HepG2 (cell line): Measurements from ENCODE around the gene SEMA5B. TPM values are rescaled to one million over a fixed set of nuclear protein-coding genes. Genes with fewer than 3 reads are reported as not detected.

ENCODE experiments used
- ATAC-seq: fragments of 200-7000 bp; cut with Tn5 transposase; 3 replicates; pipeline ENCODE4 v1.9.1; 2020; ENCODE audit warnings: mild to moderate bottlenecking, moderate library complexity
- BruUV-seq: library from RNA; stranded (reverse); fragments of 400-500 nt; replicated peaks from 2 replicates; lab custom pipeline; 2021; lab: Mats Ljungman, UMichigan
- CTCF ChIA-PET: fragments of 300-600 bp; formaldehyde crosslinking; extraction: SDS; loops from one replicate; lab custom pipeline; 2021; ENCODE audit warnings: low total read pairs, inconsistent platforms, low intra/inter-chr PET ratio; lab: Yijun Ruan, JAX
- POLR2A ChIA-PET: fragments of 350-600 bp; sonication (Branson Sonifier 250); formaldehyde crosslinking; loops from one replicate; lab custom pipeline; 2020; ENCODE audit warnings: antibody characterized with exemption, inconsistent platforms; lab: Yijun Ruan, JAX
- DNase-seq: peaks from one replicate; pipeline ENCODE4 v3.0.0-alpha.2; 2015; ENCODE audit warnings: low spot score
- FAIRE-seq: peaks from 3 replicates; lab custom pipeline; 2011; peaks lifted over from hg19 to GRCh38; lab: Jason Lieb, UNC
- H2AFZ ChIP-seq: one replicate; pipeline ENCODE4 v1.6.1; 2011; ENCODE audit warnings: low read length, inconsistent platforms
- H3K27ac ChIP-seq: fragments of 300-600 bp; 3 replicates; pipeline ENCODE4 v1.8.0; 2011; ENCODE audit warnings: mixed run types, mild to moderate bottlenecking, mixed read lengths, low read length, inconsistent platforms; ENCODE audit not compliant: insufficient read depth; ENCODE audit errors: extremely low read length
- H3K27me3 ChIP-seq, 2 experiments: fragments of 200-600 bp in 1 of 2; 2 replicates in 1 of 2; 3 replicates in 1 of 2; pipeline versions ENCODE4 v1.6.0 to v1.8.0; 2011; ENCODE audit warnings: low read length in 2 of 2, mild to moderate bottlenecking in 2 of 2, moderate library complexity in 2 of 2, inconsistent platforms in 1 of 2; ENCODE audit not compliant: insufficient read depth in 2 of 2, control insufficient read depth in 1 of 2
- H3K36me3 ChIP-seq, 2 experiments: fragments of 200-600 bp in 1 of 2; replicated peaks in 1 of 2; 2 replicates in 1 of 2; 3 replicates in 1 of 2; pipeline versions ENCODE4 v1.5.1 to v1.8.0; 2011; ENCODE audit warnings: low read length in 2 of 2, inconsistent platforms in 1 of 2; ENCODE audit not compliant: insufficient read depth in 2 of 2, control insufficient read depth in 1 of 2
- H3K4me1 ChIP-seq: 2 replicates; pipeline ENCODE4 v1.5.1; 2012; ENCODE audit warnings: low read length, inconsistent platforms; ENCODE audit not compliant: insufficient read depth
- H3K4me2 ChIP-seq: 2 replicates; pipeline ENCODE4 v1.6.0; 2011; ENCODE audit warnings: low read depth, low read length, inconsistent platforms
- H3K4me3 ChIP-seq, 3 experiments: fragments of 200-600 bp in 1 of 3; sonication (generic), shearing (Covaris generic) in 1 of 3; replicated peaks in 1 of 3; 2 replicates each; pipeline ENCODE4 v1.5.1; 2011 to 2016; ENCODE audit warnings: low read length in 3 of 3, inconsistent platforms in 2 of 3, low read depth in 2 of 3, mild to moderate bottlenecking in 2 of 3, control low read depth in 1 of 3, mixed read lengths in 1 of 3; ENCODE audit not compliant: insufficient read depth in 1 of 3
- H3K79me2 ChIP-seq: one replicate; pipeline ENCODE4 v1.6.1; 2011; ENCODE audit warnings: low read length, inconsistent platforms; ENCODE audit not compliant: insufficient read depth
- H3K9ac ChIP-seq: 2 replicates; pipeline ENCODE4 v1.6.0; 2011; ENCODE audit warnings: mild to moderate bottlenecking, low read depth, low read length, inconsistent platforms; ENCODE audit not compliant: insufficient read depth
- H3K9me3 ChIP-seq: 2 replicates; pipeline ENCODE4 v1.5.1; 2012; ENCODE audit warnings: mild to moderate bottlenecking, low read length
- H4K20me1 ChIP-seq: 2 replicates; pipeline ENCODE4 v1.6.0; 2011; ENCODE audit warnings: inconsistent platforms, mild to moderate bottlenecking, low read length, moderate library complexity; ENCODE audit not compliant: insufficient read depth
- GABPA ChIP-seq, 2 experiments: IDR thresholded peaks; 2 replicates each; pipeline ENCODE4 v1.6.1; 2011 to 2016; ENCODE audit warnings: low read depth in 2 of 2, low read length in 1 of 2, missing biosample characterization in 1 of 2, missing genetic modification characterization in 1 of 2
- GFI1 ChIP-seq: sonication (generic); formaldehyde crosslinking; IDR thresholded peaks from 2 replicates; pipeline ENCODE4 v1.5.0; 2020; ENCODE audit warnings: missing genetic modification reagents, mild to moderate bottlenecking, borderline replicate concordance
- HOXA5 ChIP-seq: sonication (generic); formaldehyde crosslinking; IDR thresholded peaks from 2 replicates; pipeline ENCODE4 v1.4.0; 2020; ENCODE audit warnings: missing genetic modification reagents
- MXD4 ChIP-seq: IDR thresholded peaks from 2 replicates; pipeline ENCODE4 v1.6.1; 2016; ENCODE audit warnings: mild to moderate bottlenecking, missing biosample characterization, missing genetic modification reagents
- NAIF1 ChIP-seq: sonication (generic); formaldehyde crosslinking; IDR thresholded peaks from 2 replicates; pipeline ENCODE4 v1.5.0; 2020; ENCODE audit warnings: mild to moderate bottlenecking, missing genetic modification reagents, borderline replicate concordance
- SIX1 ChIP-seq: sonication (generic); formaldehyde crosslinking; IDR thresholded peaks from 2 replicates; pipeline ENCODE4 v1.4.0; 2020; ENCODE audit warnings: missing genetic modification reagents, borderline replicate concordance
- SNRNP70 ChIP-seq: fragments of 200-400 bp; formaldehyde crosslinking; IDR thresholded peaks from 2 replicates; pipeline ENCODE4 v1.6.1; 2017; ENCODE audit warnings: mild to moderate bottlenecking, low read depth, low read length, moderate library complexity
- TIGD3 ChIP-seq: sonication (generic); formaldehyde crosslinking; IDR thresholded peaks from 2 replicates; pipeline ENCODE4 v1.5.1; 2020; ENCODE audit warnings: mild to moderate bottlenecking, missing genetic modification reagents, borderline replicate concordance
- XBP1 ChIP-seq: sonication (generic); formaldehyde crosslinking; IDR thresholded peaks from 2 replicates; pipeline ENCODE4 v1.5.0; 2020; ENCODE audit warnings: missing genetic modification reagents
- ZBTB20 ChIP-seq: sonication (generic); formaldehyde crosslinking; IDR thresholded peaks from 2 replicates; pipeline ENCODE4 v1.8.1; 2023; ENCODE audit warnings: missing genetic modification reagents, low read depth, mild to moderate bottlenecking, borderline replicate concordance
- ZNF329 ChIP-seq: sonication (generic); formaldehyde crosslinking; IDR thresholded peaks from 2 replicates; pipeline ENCODE4 v1.9.0; 2021; ENCODE audit warnings: low read depth, mild to moderate bottlenecking, missing genetic modification reagents
- ZNF354B ChIP-seq: sonication (generic); formaldehyde crosslinking; IDR thresholded peaks from 2 replicates; pipeline ENCODE4 v1.8.0; 2022; ENCODE audit warnings: mild to moderate bottlenecking, missing genetic modification reagents
- ZNF687 ChIP-seq: sonication (generic); formaldehyde crosslinking; IDR thresholded peaks from 2 replicates; pipeline ENCODE4 v1.5.1; 2020; ENCODE audit warnings: mild to moderate bottlenecking, missing genetic modification reagents, moderate library complexity
- ZNF691 ChIP-seq: sonication (generic); formaldehyde crosslinking; IDR thresholded peaks from 2 replicates; pipeline ENCODE4 v1.4.0; 2020; ENCODE audit warnings: missing genetic modification reagents, low read depth, mild to moderate bottlenecking, borderline replicate concordance
- WGBS: methylation state at CpG from one replicate; pipeline ENCODE4 v1.1.6; 2017; ENCODE audit warnings: low lambda C conversion rate; 5-methylcytosine and 5-hydroxymethylcytosine counted together
- in situ Hi-C: cut with HindIII; loops from 2 replicates; pipeline ENCODE4 v1.10.0; 2017; ENCODE audit warnings: low pct_unique_long_range_greater_than_20kb; ENCODE audit not compliant: extremely low pct_ligation_motif_present
- intact Hi-C: fragments of 100-400 bp; cut with micrococcal nuclease; formaldehyde crosslinking; loops from one replicate; pipeline ENCODE4 v1.10.0; 2022; ENCODE audit not compliant: unreplicated experiment
- polyA plus RNA-seq, 8 experiments: library from polyadenylated mRNA; depleted of rRNA in 3 of 8; stranded (reverse) in 7 of 8; unstranded in 1 of 8; fragments of >200 nt; fragmentation: Illumina TruSeq in 4 of 8; extraction: Trizol in 4 of 8; gene quantifications; 2 replicates each; pipeline versions ENCODE4 v1.2.1 to v1.2.3, GENCODE V29; 2011 to 2016; ENCODE audit warnings: low read depth in 4 of 8, missing spikeins in 1 of 8, mixed read lengths in 1 of 8; ENCODE audit not compliant: insufficient read depth in 1 of 8
- total RNA-seq, 5 experiments: library from RNA; depleted of rRNA; stranded (reverse); fragments of >200 nt; fragmentation: Illumina TruSeq; extraction: Trizol; gene quantifications; 2 replicates each; pipeline ENCODE4 v1.2.3, GENCODE V29; 2016; ENCODE audit warnings: low read depth in 1 of 5

SEMA5B gene
- total and polyA plus RNA-seq, 2 of the 13 experiments (the other 11 are each of a cell fraction or from before 2014, with no cell fraction given) = not detected

GRCh38 chr3:122998856-122999255, 28.7 kb downstream of the SEMA5B start:
- H2AFZ ChIP-seq = no peak overlapping the region
- H3K4me2 ChIP-seq = no peak overlapping the region
- no TSS peak for BruUV-seq
- CTCF ChIA-PET = no interaction called here
- no peak overlapping the region for H3K27ac ChIP-seq
- H3K27me3 ChIP-seq = peaks cover 7 to 50% of the 10 kb centered on the region in 2 experiments
- FAIRE-seq = no peak
- in situ Hi-C loops = no loop called here
- ATAC-seq = no peak
- 29% methylated on average over 4 of the region's 4 CpGs for WGBS
- no peaks in the 10 kb centered on the region for H3K79me2 ChIP-seq
- intact Hi-C loops = no loop called here
- no peak for TF ChIP-seq GABPA (IDR thresholded peaks at IDR 0.05; ENCODE audit: low read depth, low read length)
- TF ChIP-seq GABPA (CRISPR knock-in tag; IDR thresholded peaks at IDR 0.05; ENCODE audit: low read depth) = no peak
- no peak for TF ChIP-seq MXD4 (CRISPR knock-in tag)
- TF ChIP-seq HOXA5 (CRISPR knock-in tag) = no peak
- TF ChIP-seq SIX1 (CRISPR knock-in tag) = no peak
- no peak for TF ChIP-seq GFI1 (CRISPR knock-in tag)
- TF ChIP-seq ZNF687 (CRISPR knock-in tag) = no peak
- TF ChIP-seq SNRNP70 = no peak
- TF ChIP-seq ZBTB20 (CRISPR knock-in tag) = no peak
- TF ChIP-seq ZNF329 = no peak
- no peak for TF ChIP-seq NAIF1
- TF ChIP-seq XBP1 (CRISPR knock-in tag) = no peak
- TF ChIP-seq TIGD3 (CRISPR knock-in tag) = no peak
- TF ChIP-seq ZNF691 = no peak
- TF ChIP-seq ZNF354B (CRISPR knock-in tag) = no peak
- no peak for DNase-seq
- no peak overlapping the region for H3K4me3 ChIP-seq
- H3K9me3 ChIP-seq = no peaks in the 10 kb centered on the region
- no peaks in the 10 kb centered on the region for H3K4me1 ChIP-seq
- no peaks in the 10 kb centered on the region for H4K20me1 ChIP-seq
- no peak overlapping the region for H3K9ac ChIP-seq
- POLR2A ChIA-PET = no interaction called here
- H3K36me3 ChIP-seq = no peaks in the 10 kb centered on the region
